WTC11 (cell line): ENCODE measurements around the gene PC. TPM values are rescaled to one million over a fixed set of nuclear protein-coding genes. Genes with fewer than 3 reads are reported as not detected.

Source experiments
- ATAC-seq: fragments of 200-7000 bp; cut with Tn5 transposase; 2 replicates; pipeline ENCODE4 v1.10.0; 2021; ENCODE audit warnings: mild to moderate bottlenecking, moderate library complexity
- CTCF ChIA-PET: fragments of 300-600 bp; sonication (Branson Sonifier 250); formaldehyde crosslinking; loops from one replicate; lab custom pipeline; 2021; ENCODE audit warnings: antibody characterized with exemption; lab: Charles Lee
- POLR2A ChIA-PET: fragments of 350-600 bp; sonication (Branson Sonifier 250); formaldehyde crosslinking; loops from one replicate; lab custom pipeline; 2021; ENCODE audit warnings: antibody characterized with exemption; lab: Charles Lee
- DNase-seq: peaks from one replicate; pipeline ENCODE4 v3.0.0; 2021; ENCODE audit warnings: low spot score
- H3K27ac Mint-ChIP-seq: 2 replicates; pipeline ENCODE4 v1.8.0; 2021; ENCODE audit warnings: mixed read lengths
- H3K27me3 Mint-ChIP-seq: 2 replicates; pipeline ENCODE4 v1.8.0; 2021; ENCODE audit warnings: low read depth, mild to moderate bottlenecking, moderate library complexity, mixed read lengths
- H3K36me3 Mint-ChIP-seq: 2 replicates; pipeline ENCODE4 v1.8.0; 2021; ENCODE audit warnings: mixed read lengths
- H3K4me1 Mint-ChIP-seq: 2 replicates; pipeline ENCODE4 v1.8.0; 2022; ENCODE audit warnings: mixed read lengths
- H3K4me3 Mint-ChIP-seq: 2 replicates; pipeline ENCODE4 v1.8.0; 2021; ENCODE audit warnings: mild to moderate bottlenecking, moderate library complexity, mixed read lengths
- H3K9me3 Mint-ChIP-seq: 2 replicates; pipeline ENCODE4 v1.8.0; 2021; ENCODE audit warnings: mixed read lengths
- ATF1 ChIP-seq: sonication (generic); formaldehyde crosslinking; IDR thresholded peaks from 2 replicates; pipeline ENCODE4 v1.8.1; 2023; ENCODE audit warnings: mild to moderate bottlenecking, moderate library complexity, missing genetic modification reagents
- E2F5 ChIP-seq: sonication (generic); formaldehyde crosslinking; IDR thresholded peaks from 2 replicates; pipeline ENCODE4 v1.8.1; 2022; ENCODE audit warnings: mild to moderate bottlenecking, moderate library complexity, missing genetic modification reagents
- ETV6 ChIP-seq: sonication (generic); formaldehyde crosslinking; IDR thresholded peaks from 2 replicates; pipeline ENCODE4 v1.8.1; 2022; ENCODE audit warnings: mild to moderate bottlenecking, missing genetic modification reagents
- MLX ChIP-seq: sonication (generic); formaldehyde crosslinking; IDR thresholded peaks from 2 replicates; pipeline ENCODE4 v1.8.1; 2023; ENCODE audit warnings: mild to moderate bottlenecking, missing genetic modification reagents, moderate library complexity
- NR3C1 ChIP-seq: sonication (generic); formaldehyde crosslinking; conservative IDR thresholded peaks from 2 replicates; pipeline ENCODE4 v1.8.1; 2023; ENCODE audit warnings: low read depth, mild to moderate bottlenecking, missing genetic modification reagents
- RELA ChIP-seq: sonication (generic); formaldehyde crosslinking; IDR thresholded peaks from 2 replicates; pipeline ENCODE4 v1.8.1; 2022; ENCODE audit warnings: missing genetic modification reagents, mild to moderate bottlenecking, borderline replicate concordance
- USF1 ChIP-seq: sonication (generic); formaldehyde crosslinking; IDR thresholded peaks from 2 replicates; pipeline ENCODE4 v1.8.0; 2022; ENCODE audit warnings: mild to moderate bottlenecking, missing genetic modification reagents
- ZMAT4 ChIP-seq: fragments of 250-450 bp; sonication (Bioruptor Pico); IDR thresholded peaks from 2 replicates; pipeline ENCODE4 v1.9.0; 2021; ENCODE audit warnings: mild to moderate bottlenecking
- ZNF219 ChIP-seq: sonication (generic); formaldehyde crosslinking; IDR thresholded peaks from 2 replicates; pipeline ENCODE4 v1.8.0; 2023; ENCODE audit warnings: missing genetic modification reagents, mild to moderate bottlenecking, borderline replicate concordance
- total RNA-seq: library from RNA; stranded (reverse); gene quantifications from 3 replicates; pipeline ENCODE4 v1.2.3, GENCODE V29; 2021
- TF ChIP-seq, protein P1 (sequence below): sonication (generic); formaldehyde crosslinking; IDR thresholded peaks from 2 replicates; pipeline ENCODE4 v1.8.0; 2022; ENCODE audit warnings: missing genetic modification reagents
- TF ChIP-seq, protein P2 (sequence below): sonication (generic); formaldehyde crosslinking; IDR thresholded peaks from 2 replicates; pipeline ENCODE4 v1.8.1; 2023; ENCODE audit warnings: mild to moderate bottlenecking, moderate library complexity, missing genetic modification reagents
- TF ChIP-seq, protein P3 (sequence below): fragments of 200-600 bp; IDR thresholded peaks from 2 replicates; pipeline ENCODE4 v1.8.0; 2022; ENCODE audit warnings: antibody characterized with exemption

The PC gene
- total RNA-seq, 1 experiment from 2014 or later: 27.2 TPM

GRCh38 chr11:66852466-66853241, 105.5 kb downstream of the PC start (continued):
- TF ChIP-seq, protein P1, sequence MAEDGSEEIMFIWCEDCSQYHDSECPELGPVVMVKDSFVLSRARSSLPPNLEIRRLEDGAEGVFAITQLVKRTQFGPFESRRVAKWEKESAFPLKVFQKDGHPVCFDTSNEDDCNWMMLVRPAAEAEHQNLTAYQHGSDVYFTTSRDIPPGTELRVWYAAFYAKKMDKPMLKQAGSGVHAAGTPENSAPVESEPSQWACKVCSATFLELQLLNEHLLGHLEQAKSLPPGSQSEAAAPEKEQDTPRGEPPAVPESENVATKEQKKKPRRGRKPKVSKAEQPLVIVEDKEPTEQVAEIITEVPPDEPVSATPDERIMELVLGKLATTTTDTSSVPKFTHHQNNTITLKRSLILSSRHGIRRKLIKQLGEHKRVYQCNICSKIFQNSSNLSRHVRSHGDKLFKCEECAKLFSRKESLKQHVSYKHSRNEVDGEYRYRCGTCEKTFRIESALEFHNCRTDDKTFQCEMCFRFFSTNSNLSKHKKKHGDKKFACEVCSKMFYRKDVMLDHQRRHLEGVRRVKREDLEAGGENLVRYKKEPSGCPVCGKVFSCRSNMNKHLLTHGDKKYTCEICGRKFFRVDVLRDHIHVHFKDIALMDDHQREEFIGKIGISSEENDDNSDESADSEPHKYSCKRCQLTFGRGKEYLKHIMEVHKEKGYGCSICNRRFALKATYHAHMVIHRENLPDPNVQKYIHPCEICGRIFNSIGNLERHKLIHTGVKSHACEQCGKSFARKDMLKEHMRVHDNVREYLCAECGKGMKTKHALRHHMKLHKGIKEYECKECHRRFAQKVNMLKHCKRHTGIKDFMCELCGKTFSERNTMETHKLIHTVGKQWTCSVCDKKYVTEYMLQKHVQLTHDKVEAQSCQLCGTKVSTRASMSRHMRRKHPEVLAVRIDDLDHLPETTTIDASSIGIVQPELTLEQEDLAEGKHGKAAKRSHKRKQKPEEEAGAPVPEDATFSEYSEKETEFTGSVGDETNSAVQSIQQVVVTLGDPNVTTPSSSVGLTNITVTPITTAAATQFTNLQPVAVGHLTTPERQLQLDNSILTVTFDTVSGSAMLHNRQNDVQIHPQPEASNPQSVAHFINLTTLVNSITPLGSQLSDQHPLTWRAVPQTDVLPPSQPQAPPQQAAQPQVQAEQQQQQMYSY (CRISPR knock-in tag): no peak
- TF ChIP-seq ZNF219 (CRISPR knock-in tag) (no peak), NR3C1 (CRISPR knock-in tag) (no peak), MLX (CRISPR knock-in tag) (no peak; the same call in 1 of the 2 replicates), ZMAT4 (CRISPR knock-in tag) (no peak), E2F5 (CRISPR knock-in tag) (no peak), ATF1 (no peak)

GRCh38 chr11:66851698-66852465, 106.3 kb downstream of the PC start:
- ChIA-PET CTCF (interaction anchor here (0.5 to 2.3 kb wide), 39 partner anchors 9 to 468 kb away, joined by 3 to 39 read pairs (median 4); partner anchors contain the start of genes C11orf86, MRPL11, PC and PELI3), POLR2A (interaction anchor here (1.1 to 2.6 kb wide), 2 partner anchors 9 to 29 kb away, joined by 3 to 14 read pairs; partner anchors contain the start of gene RCE1)
- Mint-ChIP-seq H3K4me3 (no peak overlapping the region), H3K27me3 (no peaks in the 10 kb centered on the region), H3K4me1 (peaks cover 13% of the 10 kb centered on the region), H3K36me3 (no peaks in the 10 kb centered on the region), H3K27ac (peak overlapping the region; percentile 95), H3K9me3 (no peaks in the 10 kb centered on the region)
- peak; percentile 79 for DNase-seq
- ATAC-seq: peak; percentile 12
- TF ChIP-seq, protein P2, sequence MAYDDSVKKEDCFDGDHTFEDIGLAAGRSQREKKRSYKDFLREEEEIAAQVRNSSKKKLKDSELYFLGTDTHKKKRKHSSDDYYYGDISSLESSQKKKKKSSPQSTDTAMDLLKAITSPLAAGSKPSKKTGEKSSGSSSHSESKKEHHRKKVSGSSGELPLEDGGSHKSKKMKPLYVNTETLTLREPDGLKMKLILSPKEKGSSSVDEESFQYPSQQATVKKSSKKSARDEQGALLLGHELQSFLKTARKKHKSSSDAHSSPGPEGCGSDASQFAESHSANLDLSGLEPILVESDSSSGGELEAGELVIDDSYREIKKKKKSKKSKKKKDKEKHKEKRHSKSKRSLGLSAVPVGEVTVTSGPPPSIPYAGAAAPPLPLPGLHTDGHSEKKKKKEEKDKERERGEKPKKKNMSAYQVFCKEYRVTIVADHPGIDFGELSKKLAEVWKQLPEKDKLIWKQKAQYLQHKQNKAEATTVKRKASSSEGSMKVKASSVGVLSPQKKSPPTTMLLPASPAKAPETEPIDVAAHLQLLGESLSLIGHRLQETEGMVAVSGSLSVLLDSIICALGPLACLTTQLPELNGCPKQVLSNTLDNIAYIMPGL (CRISPR knock-in tag): 0 out of 2 replicates have a peak, but pooled peaks have one; percentile 37
- TF ChIP-seq RELA (CRISPR knock-in tag): no peak
- TF ChIP-seq, protein P3, sequence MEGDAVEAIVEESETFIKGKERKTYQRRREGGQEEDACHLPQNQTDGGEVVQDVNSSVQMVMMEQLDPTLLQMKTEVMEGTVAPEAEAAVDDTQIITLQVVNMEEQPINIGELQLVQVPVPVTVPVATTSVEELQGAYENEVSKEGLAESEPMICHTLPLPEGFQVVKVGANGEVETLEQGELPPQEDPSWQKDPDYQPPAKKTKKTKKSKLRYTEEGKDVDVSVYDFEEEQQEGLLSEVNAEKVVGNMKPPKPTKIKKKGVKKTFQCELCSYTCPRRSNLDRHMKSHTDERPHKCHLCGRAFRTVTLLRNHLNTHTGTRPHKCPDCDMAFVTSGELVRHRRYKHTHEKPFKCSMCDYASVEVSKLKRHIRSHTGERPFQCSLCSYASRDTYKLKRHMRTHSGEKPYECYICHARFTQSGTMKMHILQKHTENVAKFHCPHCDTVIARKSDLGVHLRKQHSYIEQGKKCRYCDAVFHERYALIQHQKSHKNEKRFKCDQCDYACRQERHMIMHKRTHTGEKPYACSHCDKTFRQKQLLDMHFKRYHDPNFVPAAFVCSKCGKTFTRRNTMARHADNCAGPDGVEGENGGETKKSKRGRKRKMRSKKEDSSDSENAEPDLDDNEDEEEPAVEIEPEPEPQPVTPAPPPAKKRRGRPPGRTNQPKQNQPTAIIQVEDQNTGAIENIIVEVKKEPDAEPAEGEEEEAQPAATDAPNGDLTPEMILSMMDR: peak; percentile 53
- TF ChIP-seq ETV6 (CRISPR knock-in tag): no peak
- TF ChIP-seq USF1 (CRISPR knock-in tag): no peak
